ENCODE data around the gene ADM.

GRCh38 chr11:10303558-10304363 lies 1.1 kb upstream of the ADM start:
- TF ChIP-seq POLR2A (IDR thresholded peaks at IDR 0.05; ENCODE audit: borderline replicate concordance, extremely low read depth, insufficient read depth, insufficient read length) (peak; percentile 67), CTCF (IDR thresholded peaks at IDR 0.05 in 2 of 3, conservative IDR thresholded peaks at IDR 0.05 in 1 of 3; ENCODE audit: borderline replicate concordance in 1 of 3, insufficient read depth in 1 of 3, low read depth in 2 of 3, low read length in 2 of 3) (no peak)
- TF ChIP-seq, protein P1, sequence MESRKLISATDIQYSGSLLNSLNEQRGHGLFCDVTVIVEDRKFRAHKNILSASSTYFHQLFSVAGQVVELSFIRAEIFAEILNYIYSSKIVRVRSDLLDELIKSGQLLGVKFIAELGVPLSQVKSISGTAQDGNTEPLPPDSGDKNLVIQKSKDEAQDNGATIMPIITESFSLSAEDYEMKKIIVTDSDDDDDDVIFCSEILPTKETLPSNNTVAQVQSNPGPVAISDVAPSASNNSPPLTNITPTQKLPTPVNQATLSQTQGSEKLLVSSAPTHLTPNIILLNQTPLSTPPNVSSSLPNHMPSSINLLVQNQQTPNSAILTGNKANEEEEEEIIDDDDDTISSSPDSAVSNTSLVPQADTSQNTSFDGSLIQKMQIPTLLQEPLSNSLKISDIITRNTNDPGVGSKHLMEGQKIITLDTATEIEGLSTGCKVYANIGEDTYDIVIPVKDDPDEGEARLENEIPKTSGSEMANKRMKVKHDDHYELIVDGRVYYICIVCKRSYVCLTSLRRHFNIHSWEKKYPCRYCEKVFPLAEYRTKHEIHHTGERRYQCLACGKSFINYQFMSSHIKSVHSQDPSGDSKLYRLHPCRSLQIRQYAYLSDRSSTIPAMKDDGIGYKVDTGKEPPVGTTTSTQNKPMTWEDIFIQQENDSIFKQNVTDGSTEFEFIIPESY (IDR thresholded peaks at IDR 0.05; ENCODE audit: extremely low read depth, insufficient replicate concordance, low read length) = no peak
